ENCODE measurements around the gene KLK15.

The KLK15 gene

DNA sequence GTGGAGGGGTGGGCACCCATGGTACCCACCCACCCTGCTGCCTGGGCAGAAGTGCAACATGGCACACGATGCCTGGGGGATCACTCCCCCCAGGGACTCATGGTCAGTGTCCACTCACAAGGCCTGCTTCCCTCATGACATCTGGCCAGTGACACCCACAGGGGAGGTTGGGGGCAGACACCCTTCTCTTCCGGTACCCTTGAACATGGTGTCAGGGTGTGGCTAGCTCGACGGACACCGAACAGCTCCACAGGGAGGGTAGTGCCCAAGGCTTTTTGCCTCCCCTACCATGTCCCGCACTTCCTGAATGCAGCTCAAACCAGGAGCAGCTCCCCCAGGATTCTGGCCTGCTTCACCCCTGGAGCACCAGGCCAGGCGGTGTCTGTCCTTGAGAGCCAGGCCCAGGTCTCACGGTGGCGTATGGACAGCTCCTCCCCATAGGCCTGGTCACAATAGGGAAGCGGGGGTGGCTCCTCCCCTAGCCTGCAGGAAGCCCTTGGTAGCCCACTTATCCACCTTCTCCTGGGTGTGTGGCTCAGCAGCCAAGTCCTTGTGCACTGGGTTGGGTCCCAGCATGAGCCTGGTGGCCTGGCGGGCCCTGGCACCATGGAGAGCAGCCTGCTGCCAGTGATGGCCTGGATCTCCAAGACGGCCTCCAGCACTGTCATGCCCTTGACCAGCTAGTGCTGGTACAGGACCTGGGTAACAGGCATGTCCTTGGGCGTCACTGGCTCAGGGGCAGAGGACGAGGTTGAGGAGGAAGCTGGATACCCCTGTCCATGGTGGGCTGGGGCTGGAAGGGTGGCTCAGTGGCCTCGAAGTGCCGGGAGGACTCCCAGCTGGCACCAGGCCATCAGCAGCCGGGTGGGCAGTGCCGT is 35.4 kb downstream of the KLK15 start:
- no peak overlapping the region for H3K4me3 ChIP-seq (ENCODE audit: low read length in 2 of 2)
- DNase-seq (ENCODE audit: low spot score): no peak

DNA sequence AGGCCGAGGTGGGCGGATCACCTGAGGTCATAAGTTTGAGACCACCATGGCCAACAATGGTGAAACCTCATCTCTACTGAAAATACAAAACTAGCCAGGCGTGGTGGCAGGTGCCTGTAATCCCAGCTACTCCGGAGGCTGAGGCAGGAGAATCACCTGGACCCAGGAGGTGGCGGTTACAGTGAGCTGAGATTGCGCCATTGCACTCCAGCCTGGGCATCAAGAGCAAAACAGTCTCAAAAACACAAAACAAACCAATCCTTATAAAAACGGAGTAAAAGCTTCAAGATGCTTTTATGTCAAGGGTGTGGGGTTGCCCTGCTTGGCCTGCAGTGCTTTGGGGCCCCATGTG is 36.0 kb downstream of the KLK15 start:
- DNase-seq (ENCODE audit: low spot score): no peak
- peaks cover 9% of the 10 kb centered on the region for H3K79me1 ChIP-seq (ENCODE audit: low read depth, low read length)
- no peak overlapping the region for H2AFZ ChIP-seq (ENCODE audit: low read length)
- no peak overlapping the region for H3K4me3 ChIP-seq (ENCODE audit: low read length in 2 of 2)
- no peak overlapping the region for H4K91ac ChIP-seq (ENCODE audit: low read depth, low read length, poor library complexity)
- no peak overlapping the region for H2BK5ac ChIP-seq (ENCODE audit: low read length)
- no peak overlapping the region for H3K4ac ChIP-seq (ENCODE audit: low read length)
- H3K4me2 ChIP-seq (ENCODE audit: insufficient read depth, low read length, poor library complexity, severe bottlenecking): no peak overlapping the region
- no peaks in the 10 kb centered on the region for H3K27me3 ChIP-seq (ENCODE audit: control insufficient read depth in 3 of 3, insufficient read depth in 3 of 3, low read depth in 1 of 3, low read length in 3 of 3)
- no peak overlapping the region for H3K18ac ChIP-seq (ENCODE audit: low read length)
- peaks cover 46 to 72% of the 10 kb centered on the region in 2 donors for H3K36me3 ChIP-seq (replicated peaks in 1 of 2; ENCODE audit: control insufficient read depth in 2 of 2, insufficient read depth in 2 of 2, low read length in 2 of 2)
- H2AK5ac ChIP-seq (ENCODE audit: low read depth, low read length): no peak overlapping the region
- H2BK120ac ChIP-seq (ENCODE audit: low read depth, low read length): no peak overlapping the region
- H3K9me3 ChIP-seq (replicated peaks in 1 of 2; ENCODE audit: control insufficient read depth in 2 of 2, insufficient read depth in 1 of 2, low read depth in 1 of 2, low read length in 2 of 2): peaks cover 0 to 2% of the 10 kb centered on the region in 2 donors
- no peak overlapping the region for H2BK12ac ChIP-seq (ENCODE audit: low read length)
- H3K14ac ChIP-seq (ENCODE audit: low read length): no peak overlapping the region
- H3K23ac ChIP-seq (ENCODE audit: low read depth, low read length, poor library complexity): no peak overlapping the region
- H3K9ac ChIP-seq (ENCODE audit: low read depth, low read length, poor library complexity): no peak overlapping the region
- no peak overlapping the region for H4K8ac ChIP-seq (ENCODE audit: low read depth, low read length)
- no CpG with 5 or more reads among the region's 7 CpGs for WGBS, 2 donors (ENCODE audit: extremely low coverage in 2 of 2, insufficient read length in 2 of 2, insufficient replicate concordance in 1 of 2)
- no peak overlapping the region for H2BK15ac ChIP-seq (ENCODE audit: low read length)
- peaks cover 3 to 5% of the 10 kb centered on the region in 2 donors for H3K4me1 ChIP-seq (ENCODE audit: control insufficient read depth in 2 of 2, insufficient read depth in 1 of 2, low read depth in 1 of 2, low read length in 2 of 2)
- H3K27ac ChIP-seq (replicated peaks; ENCODE audit: low read length): no peak overlapping the region

More for the DNA sequence above, 35.4 kb downstream of the KLK15 start:
- H3K36me3 ChIP-seq (replicated peaks in 1 of 2; ENCODE audit: control insufficient read depth in 2 of 2, insufficient read depth in 2 of 2, low read length in 2 of 2): peaks cover 49 to 78% of the 10 kb centered on the region in 2 donors
- H3K79me1 ChIP-seq (ENCODE audit: low read depth, low read length): peaks cover 9% of the 10 kb centered on the region
- H3K23ac ChIP-seq (ENCODE audit: low read depth, low read length, poor library complexity): peak overlapping the region; percentile 58
- no peak overlapping the region for H3K14ac ChIP-seq (ENCODE audit: low read length)
- no peak overlapping the region for H2BK120ac ChIP-seq (ENCODE audit: low read depth, low read length)
- H3K18ac ChIP-seq (ENCODE audit: low read length): no peak overlapping the region
- H2BK12ac ChIP-seq (ENCODE audit: low read length): no peak overlapping the region
- no peak overlapping the region for H2BK15ac ChIP-seq (ENCODE audit: low read length)
- H2AK5ac ChIP-seq (ENCODE audit: low read depth, low read length): no peak overlapping the region
- no peak overlapping the region for H3K4ac ChIP-seq (ENCODE audit: low read length)
- H3K27me3 ChIP-seq (ENCODE audit: control insufficient read depth in 3 of 3, insufficient read depth in 3 of 3, low read depth in 1 of 3, low read length in 3 of 3): no peaks in the 10 kb centered on the region
- no peak overlapping the region for H3K4me2 ChIP-seq (ENCODE audit: insufficient read depth, low read length, poor library complexity, severe bottlenecking)
- no CpG with 5 or more reads among the region's 18 CpGs for WGBS, 2 donors (ENCODE audit: extremely low coverage in 2 of 2, insufficient read length in 2 of 2, insufficient replicate concordance in 1 of 2)
- H3K4me1 ChIP-seq (ENCODE audit: control insufficient read depth in 2 of 2, insufficient read depth in 1 of 2, low read depth in 1 of 2, low read length in 2 of 2): peaks cover 5 to 10% of the 10 kb centered on the region in 2 donors
- no peak overlapping the region for H2BK5ac ChIP-seq (ENCODE audit: low read length)
- no peak overlapping the region for H4K8ac ChIP-seq (ENCODE audit: low read depth, low read length)
- no peak overlapping the region for H3K27ac ChIP-seq (replicated peaks; ENCODE audit: low read length)
- no peak overlapping the region for H2AFZ ChIP-seq (ENCODE audit: low read length)
- peak overlapping the region; percentile 9 for H3K9ac ChIP-seq (ENCODE audit: low read depth, low read length, poor library complexity)
- no peak overlapping the region for H4K91ac ChIP-seq (ENCODE audit: low read depth, low read length, poor library complexity)
- no peaks in the 10 kb centered on the region for H3K9me3 ChIP-seq (replicated peaks in 1 of 2; ENCODE audit: control insufficient read depth in 2 of 2, insufficient read depth in 1 of 2, low read depth in 1 of 2, low read length in 2 of 2)

DNA sequence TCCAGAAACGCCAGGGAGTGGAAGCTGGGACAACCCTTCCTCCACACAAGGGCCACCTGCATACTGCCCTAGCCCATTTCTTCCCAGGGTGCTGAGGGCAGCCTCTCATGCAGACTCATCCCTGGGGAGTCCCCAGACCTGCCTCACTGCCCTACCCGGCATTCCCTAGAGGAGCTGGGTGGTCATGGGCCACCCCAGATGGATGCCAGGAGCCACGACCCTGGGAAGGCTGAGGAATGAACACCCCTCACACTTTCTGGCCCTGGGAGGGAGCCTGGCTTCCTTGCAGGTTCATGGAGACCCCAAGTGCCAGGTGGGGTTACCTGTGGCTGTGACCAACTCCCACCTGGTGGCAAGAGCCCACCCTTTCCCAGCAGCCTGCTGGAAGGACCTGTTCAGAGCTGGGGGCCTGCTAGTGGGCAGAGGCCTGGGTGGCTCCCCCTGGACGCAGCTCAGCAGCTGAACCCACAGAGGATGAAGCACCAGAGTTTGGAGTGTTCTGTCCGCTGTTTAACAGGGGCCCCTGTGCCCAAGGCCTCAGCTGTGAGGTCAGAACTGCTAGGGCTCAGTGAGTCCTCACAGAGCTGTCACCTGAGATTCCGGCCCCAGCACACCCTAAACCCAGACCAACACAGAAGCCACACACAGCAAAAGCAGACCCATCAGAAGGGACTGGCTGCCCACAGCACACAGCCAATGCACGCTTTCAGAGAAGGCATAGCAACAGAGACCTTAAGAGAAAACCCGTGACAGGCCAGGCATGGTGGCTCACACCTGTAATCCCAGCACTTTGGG is 36.5 kb downstream of the KLK15 start:
- Histone ChIP-seq H3K27ac (replicated peaks; ENCODE audit: low read length) (no peak overlapping the region), H3K18ac (ENCODE audit: low read length) (no peak overlapping the region), H2BK15ac (ENCODE audit: low read length) (no peak overlapping the region), H3K4me2 (ENCODE audit: insufficient read depth, low read length, poor library complexity, severe bottlenecking) (no peak overlapping the region), H2AK5ac (ENCODE audit: low read depth, low read length) (no peak overlapping the region), H4K91ac (ENCODE audit: low read depth, low read length, poor library complexity) (no peak overlapping the region), H3K79me1 (ENCODE audit: low read depth, low read length) (peaks cover 7% of the 10 kb centered on the region), H3K27me3 (ENCODE audit: control insufficient read depth in 3 of 3, insufficient read depth in 3 of 3, low read depth in 1 of 3, low read length in 3 of 3) (no peaks in the 10 kb centered on the region), H3K9me3 (replicated peaks in 1 of 2; ENCODE audit: control insufficient read depth in 2 of 2, insufficient read depth in 1 of 2, low read depth in 1 of 2, low read length in 2 of 2) (peaks cover 0 to 2% of the 10 kb centered on the region in 2 donors), H2BK12ac (ENCODE audit: low read length) (no peak overlapping the region), H4K8ac (ENCODE audit: low read depth, low read length) (peak overlapping the region; percentile 7), H2AFZ (ENCODE audit: low read length) (no peak overlapping the region), H3K14ac (ENCODE audit: low read length) (no peak overlapping the region), H3K36me3 (replicated peaks in 1 of 2; ENCODE audit: control insufficient read depth in 2 of 2, insufficient read depth in 2 of 2, low read length in 2 of 2) (peaks cover 42 to 66% of the 10 kb centered on the region in 2 donors), H2BK5ac (ENCODE audit: low read length) (no peak overlapping the region), H3K9ac (ENCODE audit: low read depth, low read length, poor library complexity) (no peak overlapping the region), H3K4me1 (ENCODE audit: control insufficient read depth in 2 of 2, insufficient read depth in 1 of 2, low read depth in 1 of 2, low read length in 2 of 2) (peaks cover 0 to 5% of the 10 kb centered on the region in 2 donors), H2BK120ac (ENCODE audit: low read depth, low read length) (no peak overlapping the region), H3K4ac (ENCODE audit: low read length) (no peak overlapping the region), H3K4me3 (ENCODE audit: low read length in 2 of 2) (no peak overlapping the region), H3K23ac (ENCODE audit: low read depth, low read length, poor library complexity) (no peak overlapping the region)
- no peak for DNase-seq (ENCODE audit: low spot score)
- WGBS, 2 donors (ENCODE audit: extremely low coverage in 2 of 2, insufficient read length in 2 of 2, insufficient replicate concordance in 1 of 2): no CpG with 5 or more reads among the region's 8 CpGs

GRCh38 chr19:50796128-50796633 is 37.2 kb downstream of the KLK15 start:
- Histone ChIP-seq H2AFZ (ENCODE audit: low read length) (no peak overlapping the region), H2BK120ac (ENCODE audit: low read depth, low read length) (no peak overlapping the region), H3K18ac (ENCODE audit: low read length) (no peak overlapping the region), H3K4me1 (ENCODE audit: control insufficient read depth in 2 of 2, insufficient read depth in 1 of 2, low read depth in 1 of 2, low read length in 2 of 2) (peaks cover 0 to 5% of the 10 kb centered on the region in 2 donors), H3K27ac (replicated peaks; ENCODE audit: low read length) (no peak overlapping the region), H2BK15ac (ENCODE audit: low read length) (no peak overlapping the region), H3K14ac (ENCODE audit: low read length) (no peak overlapping the region), H3K36me3 (replicated peaks in 1 of 2; ENCODE audit: control insufficient read depth in 2 of 2, insufficient read depth in 2 of 2, low read length in 2 of 2) (peaks cover 43 to 63% of the 10 kb centered on the region in 2 donors), H3K9me3 (replicated peaks in 1 of 2; ENCODE audit: control insufficient read depth in 2 of 2, insufficient read depth in 1 of 2, low read depth in 1 of 2, low read length in 2 of 2) (peaks cover 0 to 2% of the 10 kb centered on the region in 2 donors), H3K23ac (ENCODE audit: low read depth, low read length, poor library complexity) (peak overlapping the region; percentile 62), H2BK5ac (ENCODE audit: low read length) (no peak overlapping the region), H3K79me1 (ENCODE audit: low read depth, low read length) (peaks cover 8% of the 10 kb centered on the region), H3K4ac (ENCODE audit: low read length) (no peak overlapping the region), H2AK5ac (ENCODE audit: low read depth, low read length) (no peak overlapping the region), H3K4me3 (ENCODE audit: low read length in 2 of 2) (no peak overlapping the region), H3K27me3 (ENCODE audit: control insufficient read depth in 3 of 3, insufficient read depth in 3 of 3, low read depth in 1 of 3, low read length in 3 of 3) (no peaks in the 10 kb centered on the region), H4K91ac (ENCODE audit: low read depth, low read length, poor library complexity) (no peak overlapping the region), H4K8ac (ENCODE audit: low read depth, low read length) (no peak overlapping the region), H2BK12ac (ENCODE audit: low read length) (no peak overlapping the region), H3K9ac (ENCODE audit: low read depth, low read length, poor library complexity) (no peak overlapping the region), H3K4me2 (ENCODE audit: insufficient read depth, low read length, poor library complexity, severe bottlenecking) (no peak overlapping the region)
- no peak for DNase-seq (ENCODE audit: low spot score)
- no CpG with 5 or more reads among the region's 9 CpGs for WGBS, 2 donors (ENCODE audit: extremely low coverage in 2 of 2, insufficient read length in 2 of 2, insufficient replicate concordance in 1 of 2)
